GM12878 (cell line): ENCODE measurements around the gene DTX3. TPM values are rescaled to one million over a fixed set of nuclear protein-coding genes. Genes with fewer than 3 reads are reported as not detected.
A peak's percentile ranks its signal among the peaks of the same experiment; 100 is the strongest.

ENCODE experiments used
- ATAC-seq: fragments of 200-7000 bp; cut with Tn5 transposase; 3 replicates; pipeline ENCODE4 v1.9.1; 2020; ENCODE audit warnings: mild to moderate bottlenecking, moderate library complexity
- BruUV-seq: library from RNA; stranded (reverse); fragments of 400-500 nt; replicated peaks from 2 replicates; lab custom pipeline; 2021; lab: Mats Ljungman, UMichigan
- CTCF ChIA-PET: fragments of 300-600 bp; sonication (Branson Sonifier 250); formaldehyde crosslinking; extraction: SDS; loops from one replicate; lab custom pipeline; 2021; ENCODE audit warnings: inconsistent platforms; lab: Yijun Ruan, JAX
- POLR2A ChIA-PET: fragments of 350-600 bp; formaldehyde crosslinking; extraction: SDS; loops from one replicate; lab custom pipeline; 2021; ENCODE audit warnings: inconsistent platforms; lab: Charles Lee
- RAD21 ChIA-PET: fragments of 300-600 bp; sonication (Branson Sonifier 250); formaldehyde crosslinking; loops from one replicate; lab custom pipeline; 2023; ENCODE audit warnings: antibody characterized with exemption; ENCODE audit not compliant: unreplicated experiment; lab: Charles Lee
- SMC1A ChIA-PET: fragments of 300-600 bp; sonication (Branson Sonifier 250); formaldehyde crosslinking; loops from one replicate; lab custom pipeline; 2023; ENCODE audit not compliant: unreplicated experiment, uncharacterized antibody; lab: Charles Lee
- DNase-seq: peaks from one replicate; pipeline ENCODE4 v3.0.0-alpha.2; 2011; ENCODE audit warnings: low read depth, low spot score
- FAIRE-seq: peaks from 3 replicates; lab custom pipeline; 2011; peaks lifted over from hg19 to GRCh38; lab: Jason Lieb, UNC
- H2AFZ ChIP-seq: 2 replicates; pipeline ENCODE4 v1.6.0; 2011; ENCODE audit warnings: low read depth, low read length, control low read depth; ENCODE audit not compliant: control insufficient read depth
- H3K27ac ChIP-seq: 2 replicates; pipeline ENCODE4 v1.5.1; 2011; ENCODE audit warnings: control low read depth; ENCODE audit not compliant: control insufficient read depth, insufficient read depth
- H3K27me3 ChIP-seq, 2 experiments: replicated peaks in 1 of 2; 2 replicates each; pipeline versions ENCODE4 v1.6.0 to v1.6.1; 2011; ENCODE audit warnings: low read length in 1 of 2; ENCODE audit not compliant: control insufficient read depth in 2 of 2, insufficient read depth in 2 of 2
- H3K36me3 ChIP-seq, 2 experiments: 2 replicates each; pipeline ENCODE4 v1.5.1; 2011; ENCODE audit warnings: low read length in 1 of 2; ENCODE audit not compliant: control insufficient read depth in 2 of 2, insufficient read depth in 2 of 2
- H3K4me1 ChIP-seq: 2 replicates; pipeline ENCODE4 v1.6.1; 2011; ENCODE audit warnings: mild to moderate bottlenecking, low read length, moderate library complexity, mixed read lengths; ENCODE audit not compliant: control insufficient read depth, insufficient read depth
- H3K4me2 ChIP-seq: 2 replicates; pipeline ENCODE4 v1.6.0; 2011; ENCODE audit warnings: control low read depth; ENCODE audit not compliant: control insufficient read depth, insufficient read depth
- H3K4me3 ChIP-seq: fragments of 200-600 bp; sonication (generic); 2 replicates; pipeline ENCODE4 v1.5.1; 2016
- H3K79me2 ChIP-seq: 2 replicates; pipeline ENCODE4 v1.6.0; 2011; ENCODE audit warnings: low read length; ENCODE audit not compliant: control insufficient read depth, insufficient read depth
- H3K9ac ChIP-seq: 2 replicates; pipeline ENCODE4 v1.8.0; 2011; ENCODE audit warnings: low read length, control low read depth, mixed read lengths; ENCODE audit not compliant: control insufficient read depth, insufficient read depth
- H3K9me3 ChIP-seq: replicated peaks from 3 replicates; pipeline ENCODE4 v1.5.1; 2011; ENCODE audit warnings: mild to moderate bottlenecking, low read length; ENCODE audit not compliant: control insufficient read depth, insufficient read depth
- H4K20me1 ChIP-seq: 2 replicates; pipeline ENCODE4 v1.6.0; 2011; ENCODE audit not compliant: control insufficient read depth, insufficient read depth
- ATF3 ChIP-seq: IDR thresholded peaks from 2 replicates; pipeline ENCODE4 v1.6.1; 2011; ENCODE audit warnings: low read depth, mild to moderate bottlenecking, low read length, moderate library complexity, borderline replicate concordance; ENCODE audit errors: extremely low read depth
- BCL11A ChIP-seq: IDR thresholded peaks from 2 replicates; pipeline ENCODE4 v1.6.1; 2011; ENCODE audit warnings: low read depth, low read length
- CBFB ChIP-seq: IDR thresholded peaks from 2 replicates; pipeline ENCODE4 v1.6.1; 2016; ENCODE audit warnings: antibody characterized with exemption, low read depth
- NFYB ChIP-seq: IDR thresholded peaks from 2 replicates; pipeline ENCODE4 v1.6.1; 2011; ENCODE audit warnings: low read depth, mild to moderate bottlenecking, low read length, improper control_type of control experiment, moderate library complexity; ENCODE audit not compliant: insufficient read depth
- NR2C1 ChIP-seq: fragments of 450-650 bp; IDR thresholded peaks from 2 replicates; pipeline ENCODE4 v1.6.1; 2017; ENCODE audit warnings: antibody characterized with exemption, mild to moderate bottlenecking, moderate library complexity
- PML ChIP-seq: IDR thresholded peaks from 2 replicates; pipeline ENCODE4 v1.6.1; 2012; ENCODE audit warnings: low read length, inconsistent platforms
- POLR2AphosphoS2 ChIP-seq: IDR thresholded peaks from 2 replicates; pipeline ENCODE4 v1.6.1; 2011; ENCODE audit warnings: low read depth, mild to moderate bottlenecking, low read length, improper control_type of control experiment, moderate library complexity
- WGBS: methylation state at CpG from one replicate; pipeline ENCODE4 v1.1.6; 2016; ENCODE audit warnings: low lambda C conversion rate; ENCODE audit not compliant: insufficient replicate concordance, insufficient coverage; ENCODE audit errors: missing lambda C conversion rate; 5-methylcytosine and 5-hydroxymethylcytosine counted together
- in situ Hi-C: fragments of 300-500 bp; cut with MboI; formaldehyde crosslinking; loops from 9 replicates; pipeline ENCODE4 v1.14.3; 2018; ENCODE audit warnings: mixed read lengths
- intact Hi-C: fragments of 100-400 bp; cut with micrococcal nuclease; formaldehyde crosslinking; loops from one replicate; pipeline ENCODE4 v1.14.2; 2022; ENCODE audit not compliant: unreplicated experiment
- polyA plus RNA-seq, 11 experiments: library from polyadenylated mRNA; depleted of rRNA in 4 of 11; unstranded in 6 of 11; stranded (reverse) in 5 of 11; fragments of >200 nt; fragmentation: Nextera tagmentation in 4 of 11; fragmentation: Illumina TruSeq in 1 of 11; extraction: Ambion mirVana in 4 of 11; extraction: Trizol in 1 of 11; gene quantifications; 1 replicate in 1 of 11; 2 replicates in 10 of 11; pipeline versions ENCODE4 v1.2.1 to v1.2.3, GENCODE V29; 2011 to 2016; ENCODE audit warnings: inconsistent platforms in 2 of 11, missing spikeins in 2 of 11, low read depth in 1 of 11
- total RNA-seq, 4 experiments: library from RNA; depleted of rRNA in 3 of 4; stranded (reverse); fragments of >200 nt in 3 of 4; fragmentation: Illumina TruSeq in 1 of 4; extraction: Trizol in 1 of 4; gene quantifications; 2 replicates each; pipeline versions ENCODE4 v1.2.1 to v1.2.3, GENCODE V29; 2013 to 2021

Gene DTX3
- total and polyA plus RNA-seq, 10 of the 15 experiments (the other 5 are each of a cell fraction or from before 2014, with no cell fraction given): 1.1 to 13.6 (median 5.6) TPM

DNA sequence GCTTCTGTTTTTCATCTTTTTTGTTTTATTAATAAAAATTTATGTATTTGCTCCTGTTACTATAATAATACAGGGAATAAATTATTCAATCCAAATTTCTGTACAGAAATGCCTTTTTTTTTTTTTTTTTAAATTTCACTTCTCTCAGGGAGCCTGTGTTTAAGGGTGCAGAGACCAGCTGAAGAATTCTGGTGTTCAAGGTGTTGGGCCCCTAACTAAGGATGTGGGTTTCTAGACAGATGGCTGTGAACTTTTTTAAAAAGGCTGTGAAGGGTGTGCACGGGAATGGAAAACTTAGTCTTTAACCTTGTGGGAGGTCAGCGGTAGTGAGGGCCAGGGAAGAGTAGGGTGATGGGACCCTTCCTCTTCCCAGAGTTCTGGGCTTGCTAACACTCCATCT lies 1.3 kb upstream of the DTX3 start:
- no peaks in the 10 kb centered on the region for H4K20me1 ChIP-seq
- H3K36me3 ChIP-seq: peaks cover 0 to 3% of the 10 kb centered on the region in 2 experiments; a peak in 3 of 4 replicates
- FAIRE-seq: no peak
- no peak overlapping the region for H3K27ac ChIP-seq
- H2AFZ ChIP-seq: no peak overlapping the region
- ChIA-PET SMC1A (interaction anchor here (1.2 kb wide), 1 partner anchor 11 kb away, joined by 3 read pairs; no protein-coding TSS in a partner anchor), POLR2A (interaction anchor here (0.6 to 2.5 kb wide), 2 partner anchors 11 to 112 kb away, joined by 6 to 13 read pairs; no protein-coding TSS in a partner anchor), CTCF (interaction anchor here (0.8 to 1.6 kb wide), 2 partner anchors 11 to 22 kb away, joined by 3 to 4 read pairs; no protein-coding TSS in a partner anchor), RAD21 (no interaction called here)
- BruUV-seq: no TSS peak
- H3K4me3 ChIP-seq: no peak overlapping the region
- peaks cover 4% of the 10 kb centered on the region; the same call in 1 of the 2 replicates for H3K4me1 ChIP-seq
- no peak overlapping the region for H3K9ac ChIP-seq
- no peak for DNase-seq
- intact Hi-C loops: no loop called here
- H3K9me3 ChIP-seq: no peaks in the 10 kb centered on the region
- 57% methylated on average over 2 of the region's 2 CpGs for WGBS
- ATAC-seq: no peak
- in situ Hi-C loops: no loop called here
- no peaks in the 10 kb centered on the region for H3K79me2 ChIP-seq
- no peaks in the 10 kb centered on the region for H3K27me3 ChIP-seq
- TF ChIP-seq ATF3 (no peak), CBFB (no peak), PML (no peak), POLR2AphosphoS2 (no peak)
- no peak overlapping the region for H3K4me2 ChIP-seq

DNA sequence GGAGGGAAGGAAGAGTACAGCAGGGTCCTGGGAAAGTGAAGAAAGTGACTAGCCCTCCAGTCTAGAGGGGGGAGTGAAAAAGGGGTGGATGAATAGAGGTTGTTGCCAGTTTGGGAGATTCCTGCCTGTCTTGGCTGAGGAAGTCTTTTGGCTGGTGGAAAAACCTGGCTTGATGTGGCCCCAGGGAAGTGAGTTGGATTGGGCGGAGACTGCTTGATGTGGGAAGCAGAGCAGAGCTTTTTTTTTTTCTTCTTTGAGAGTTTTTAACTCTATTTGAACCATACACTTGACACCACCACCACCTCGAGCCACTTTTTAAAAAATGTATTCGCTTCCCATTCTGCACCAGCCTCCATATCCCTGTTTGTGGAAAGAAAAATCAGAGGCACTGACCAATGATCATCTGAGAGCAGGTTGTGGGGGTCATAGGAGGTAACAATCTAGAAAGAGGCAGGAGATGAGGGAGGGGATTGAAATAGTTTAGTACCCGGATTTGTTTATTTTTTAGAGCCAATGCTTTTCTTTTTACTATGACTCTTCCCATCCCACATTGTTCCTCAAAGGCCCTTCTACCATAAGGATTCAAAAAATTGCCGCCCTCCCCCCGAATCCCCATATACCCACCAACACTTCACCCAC lies 690 bp upstream of the DTX3 start:
- Histone ChIP-seq H3K79me2 (no peaks in the 10 kb centered on the region), H3K4me1 (peaks cover 4% of the 10 kb centered on the region; the same call in 1 of the 2 replicates), H3K4me3 (peak overlapping the region; percentile 83), H3K27ac (no peak overlapping the region; the same call in 1 of the 2 replicates), H3K4me2 (peak overlapping the region; percentile 83), H3K27me3 (no peaks in the 10 kb centered on the region), H2AFZ (peak overlapping the region; percentile 97), H3K36me3 (peaks cover 0 to 3% of the 10 kb centered on the region in 2 experiments; a peak in 3 of 4 replicates), H3K9ac (peak overlapping the region; percentile 69)
- ChIA-PET POLR2A (interaction anchor here (0.5 to 2.5 kb wide), 4 partner anchors 11 to 113 kb away, joined by 3 to 13 read pairs (median 4); no protein-coding TSS in a partner anchor), CTCF (interaction anchor here (1.6 kb wide), 1 partner anchor 11 kb away, joined by 3 read pairs; no protein-coding TSS in a partner anchor), SMC1A (interaction anchor here (1.2 kb wide), 1 partner anchor 10 kb away, joined by 3 read pairs; no protein-coding TSS in a partner anchor)
- in situ Hi-C loops: no loop called here
- ATAC-seq (no peak), FAIRE-seq (peak; percentile 56)
- BruUV-seq: no TSS peak
- intact Hi-C loops: no loop called here
- 63% methylated on average over 6 of the region's 6 CpGs for WGBS
- TF ChIP-seq BCL11A: no peak
- no peak for TF ChIP-seq NFYB
- no peak for TF ChIP-seq NR2C1
- TF ChIP-seq, all 136 proteins: peak for 0
- RAD21 ChIA-PET: no interaction called here
- Histone ChIP-seq H3K9me3 (no peaks in the 10 kb centered on the region), H4K20me1 (no peaks in the 10 kb centered on the region)
- DNase-seq: no peak
